Endothelial cell of umbilical vein (primary cell): ENCODE data around the gene OTUB1. TPM values are rescaled to one million over a fixed set of nuclear protein-coding genes. Genes with fewer than 3 reads are reported as not detected.

Experiments used
- BruUV-seq: library from RNA; stranded (reverse); fragments of 400-500 nt; replicated peaks from 2 replicates; lab custom pipeline; 2021; lab: Mats Ljungman, UMichigan
- CTCF ChIA-PET: fragments of 300-600, 350-600 bp; sonication (Branson Sonifier 250); formaldehyde crosslinking; loops from one replicate; lab custom pipeline; 2021; ENCODE audit warnings: antibody characterized with exemption, inconsistent platforms; lab: Charles Lee
- POLR2A ChIA-PET: fragments of 300-600, 350-600 bp; sonication (Branson Sonifier 250); formaldehyde crosslinking; loops from one replicate; lab custom pipeline; 2021; ENCODE audit warnings: antibody characterized with exemption, inconsistent platforms; lab: Charles Lee
- DNase-seq: peaks from one replicate; pipeline ENCODE4 v3.0.0-alpha.2; 2011; ENCODE audit warnings: low read depth, low spot score
- FAIRE-seq: peaks from 2 replicates; lab custom pipeline; 2011; peaks lifted over from hg19 to GRCh38; lab: Jason Lieb, UNC
- H2AFZ ChIP-seq: 2 replicates; pipeline ENCODE4 v1.6.0; 2012; ENCODE audit warnings: low read depth, low read length, control low read depth, inconsistent platforms
- H3K27ac ChIP-seq: 2 replicates; pipeline ENCODE4 v1.5.1; 2011; ENCODE audit warnings: low read depth, mild to moderate bottlenecking, control low read depth, low read length, moderate library complexity; ENCODE audit not compliant: insufficient read depth
- H3K27me3 ChIP-seq, 2 experiments: 2 replicates each; pipeline versions ENCODE4 v1.6.0 to v1.6.1; 2011; ENCODE audit warnings: low read length in 2 of 2, mixed read lengths in 1 of 2; ENCODE audit not compliant: control insufficient read depth in 2 of 2, insufficient read depth in 2 of 2
- H3K36me3 ChIP-seq, 2 experiments: 2 replicates in 1 of 2; 3 replicates in 1 of 2; pipeline ENCODE4 v1.5.1; 2011; ENCODE audit warnings: low read length in 2 of 2, mild to moderate bottlenecking in 1 of 2, moderate library complexity in 1 of 2; ENCODE audit not compliant: control insufficient read depth in 2 of 2, insufficient read depth in 2 of 2; ENCODE audit errors: extremely low read depth in 1 of 2
- H3K4me1 ChIP-seq: 3 replicates; pipeline ENCODE4 v1.5.1; 2011; ENCODE audit warnings: mild to moderate bottlenecking, low read length; ENCODE audit not compliant: control insufficient read depth, insufficient read depth; ENCODE audit errors: extremely low read depth
- H3K4me2 ChIP-seq: 2 replicates; pipeline ENCODE4 v1.6.1; 2011; ENCODE audit warnings: low read length, control low read depth, mixed read lengths; ENCODE audit not compliant: insufficient read depth
- H3K4me3 ChIP-seq, 3 experiments: fragments of 200-600 bp in 1 of 3; sonication (generic), shearing (Covaris generic) in 1 of 3; replicated peaks in 1 of 3; 2 replicates each; pipeline ENCODE4 v1.5.1; 2011 to 2016; ENCODE audit warnings: control low read depth in 3 of 3, low read length in 3 of 3, mild to moderate bottlenecking in 2 of 3, inconsistent platforms in 1 of 3, low read depth in 1 of 3, moderate library complexity in 1 of 3; ENCODE audit not compliant: insufficient read depth in 1 of 3
- H3K79me2 ChIP-seq: 2 replicates; pipeline ENCODE4 v1.6.0; 2012; ENCODE audit warnings: low read length, inconsistent platforms; ENCODE audit not compliant: control insufficient read depth, insufficient read depth
- H3K9ac ChIP-seq: replicated peaks from 2 replicates; pipeline ENCODE3; 2011; ENCODE audit warnings: low read length, control low read depth; ENCODE audit not compliant: insufficient read depth; ENCODE audit errors: extremely low read depth
- H3K9me1 ChIP-seq: replicated peaks from 3 replicates; pipeline ENCODE4 v1.6.0; 2011; ENCODE audit warnings: mild to moderate bottlenecking, low read length; ENCODE audit not compliant: control insufficient read depth, insufficient read depth; ENCODE audit errors: extremely low read depth
- H3K9me3 ChIP-seq: replicated peaks from 2 replicates; pipeline ENCODE4 v1.5.1; 2012; ENCODE audit warnings: low read length, inconsistent platforms; ENCODE audit not compliant: control insufficient read depth, insufficient read depth
- H4K20me1 ChIP-seq: replicated peaks from 2 replicates; pipeline ENCODE3; 2011; ENCODE audit warnings: mild to moderate bottlenecking, low read length; ENCODE audit not compliant: control insufficient read depth, insufficient read depth; ENCODE audit errors: extremely low read depth
- EZH2 ChIP-seq: IDR thresholded peaks from 2 replicates; pipeline ENCODE4 v1.6.1; 2012; ENCODE audit warnings: borderline replicate concordance, low read depth, mild to moderate bottlenecking, moderate library complexity, low read length, inconsistent platforms; ENCODE audit not compliant: severe bottlenecking
- FOS ChIP-seq: IDR thresholded peaks from 2 replicates; pipeline ENCODE4 v1.6.1; 2011; ENCODE audit warnings: mild to moderate bottlenecking, low read length, moderate library complexity, borderline replicate concordance; ENCODE audit not compliant: insufficient read depth
- JUN ChIP-seq: IDR thresholded peaks from 2 replicates; pipeline ENCODE4 v1.6.1; 2011; ENCODE audit warnings: borderline replicate concordance, low read depth; ENCODE audit not compliant: insufficient read length, insufficient read depth
- POLR2AphosphoS5 ChIP-seq: IDR thresholded peaks from 2 replicates; pipeline ENCODE4 v1.6.1; 2012; ENCODE audit warnings: low read depth, mild to moderate bottlenecking, control low read depth, low read length, moderate library complexity; ENCODE audit not compliant: insufficient read depth
- dilution Hi-C: fragments of 300-500 bp; cut with MboI; formaldehyde crosslinking; loops from one replicate; pipeline ENCODE4 v1.15.0; 2019; ENCODE audit warnings: low sequenced_read_pairs; ENCODE audit not compliant: extremely low pct_ligation_motif_present
- intact Hi-C: fragments of 100-400 bp; cut with micrococcal nuclease; formaldehyde crosslinking; loops from one replicate; pipeline ENCODE4 v1.10.0; 2022
- polyA plus RNA-seq, 4 experiments: library from polyadenylated mRNA; depleted of rRNA in 3 of 4; stranded (reverse) in 3 of 4; unstranded in 1 of 4; fragments of >200 nt; gene quantifications; 2 replicates each; pipeline versions ENCODE4 v1.2.1 to v1.2.3, GENCODE V29; 2011 to 2012; ENCODE audit warnings: missing spikeins in 1 of 4
- total RNA-seq: library from RNA; stranded (reverse); gene quantifications from 2 replicates; pipeline ENCODE4 v1.2.3, GENCODE V29; 2021
- TF ChIP-seq, protein P1 (sequence below): IDR thresholded peaks from 2 replicates; pipeline ENCODE4 v1.6.1; 2011; ENCODE audit not compliant: insufficient read depth, insufficient read length

OTUB1 gene
- total and polyA plus RNA-seq, 2 donors (not counting 3 experiments of a cell fraction or from before 2014, with no cell fraction given) = 81.9 to 256 TPM

DNA sequence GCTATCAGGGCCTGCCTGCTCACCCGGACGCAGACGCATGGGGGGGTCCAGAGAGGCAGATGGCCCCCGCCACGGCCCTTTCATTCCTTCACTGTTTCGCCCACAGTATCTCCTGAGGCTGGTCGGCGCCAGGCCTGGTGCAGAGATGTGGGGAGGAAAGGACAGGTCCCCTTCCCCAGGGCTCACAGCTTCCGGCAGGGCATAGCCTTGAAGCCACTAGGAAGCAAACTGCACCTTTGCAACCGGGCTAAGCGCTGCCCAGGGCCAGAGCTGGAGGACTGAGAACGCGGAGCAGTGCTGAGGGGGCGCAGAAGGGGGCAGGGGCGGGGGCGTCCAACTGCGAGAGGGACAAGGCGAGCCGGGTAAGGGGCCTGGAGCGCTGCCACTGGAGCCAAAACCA, 29.3 kb downstream of the OTUB1 start:
- no peak overlapping the region for H3K27ac ChIP-seq
- H3K9me1 ChIP-seq = no peaks in the 10 kb centered on the region
- CTCF ChIA-PET = interaction anchor here (0.9 to 2.3 kb wide), 7 partner anchors 8 to 133 kb away, joined by 3 to 10 read pairs (median 5); no protein-coding TSS in a partner anchor
- H3K27me3 ChIP-seq = no peaks in the 10 kb centered on the region
- H3K36me3 ChIP-seq = no peaks in the 10 kb centered on the region
- TF ChIP-seq, protein P1, sequence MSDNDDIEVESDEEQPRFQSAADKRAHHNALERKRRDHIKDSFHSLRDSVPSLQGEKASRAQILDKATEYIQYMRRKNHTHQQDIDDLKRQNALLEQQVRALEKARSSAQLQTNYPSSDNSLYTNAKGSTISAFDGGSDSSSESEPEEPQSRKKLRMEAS = no peak
- no peak overlapping the region for H3K4me2 ChIP-seq
- no peak overlapping the region for H3K4me3 ChIP-seq
- no peaks in the 10 kb centered on the region for H4K20me1 ChIP-seq
- dilution Hi-C loops = no loop called here
- no peak for DNase-seq
- no peak overlapping the region for H2AFZ ChIP-seq
- H3K9me3 ChIP-seq = no peaks in the 10 kb centered on the region
- no TSS peak for BruUV-seq
- no peaks in the 10 kb centered on the region for H3K79me2 ChIP-seq
- H3K9ac ChIP-seq = no peak overlapping the region
- no peaks in the 10 kb centered on the region for H3K4me1 ChIP-seq
- POLR2A ChIA-PET = no interaction called here
- intact Hi-C loops = no loop called here
- no peak for FAIRE-seq

DNA sequence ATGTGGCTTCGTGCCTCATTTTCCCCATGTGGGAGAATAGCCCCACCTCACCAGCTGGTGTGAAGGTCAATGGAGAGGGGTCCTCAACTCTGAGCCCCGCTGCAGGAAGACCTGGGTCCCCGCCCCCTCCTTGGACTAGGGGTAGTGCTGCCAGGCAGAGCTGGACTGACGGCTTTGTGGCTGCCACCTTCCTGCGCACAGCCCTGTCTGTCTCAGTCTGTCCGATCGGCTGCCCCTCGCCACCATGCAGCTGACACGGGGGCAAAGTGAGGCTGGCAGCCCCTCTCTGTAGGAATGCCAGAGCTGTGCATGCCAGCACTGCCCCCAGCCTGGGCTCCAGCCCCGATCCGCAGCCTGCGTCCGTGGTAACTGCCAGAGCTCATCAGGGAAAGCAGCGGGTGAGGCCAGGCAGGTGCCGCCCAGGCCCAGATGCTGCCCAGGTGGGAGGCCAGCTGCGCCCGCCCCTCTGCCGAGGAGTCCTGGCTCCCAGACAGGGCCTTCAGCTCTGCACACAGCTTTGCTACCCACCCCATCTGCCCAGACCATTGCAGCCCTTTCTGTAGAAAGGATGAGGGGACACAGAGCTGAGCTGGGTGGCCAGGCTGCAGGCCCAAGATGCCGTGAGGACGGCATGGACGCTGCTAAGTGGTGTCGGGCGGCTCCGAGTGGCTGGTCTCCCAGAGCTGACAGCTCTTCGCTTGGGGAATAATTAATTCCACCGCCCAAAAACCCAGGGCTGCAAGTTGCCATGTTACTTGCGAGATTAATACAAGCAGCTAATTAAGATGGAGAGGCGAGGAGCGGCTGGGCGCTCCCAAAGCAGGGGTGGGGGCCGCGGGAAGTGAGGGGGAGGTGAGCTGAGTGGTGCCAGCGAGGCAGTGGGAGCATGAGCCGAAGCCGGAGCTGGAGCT, 30.0 kb downstream of the OTUB1 start:
- Histone ChIP-seq H3K9me1 (no peaks in the 10 kb centered on the region), H3K4me3 (no peak overlapping the region), H3K9ac (no peak overlapping the region), H3K27me3 (no peaks in the 10 kb centered on the region), H2AFZ (no peak overlapping the region), H3K4me2 (no peak overlapping the region), H4K20me1 (no peaks in the 10 kb centered on the region), H3K4me1 (no peaks in the 10 kb centered on the region), H3K9me3 (no peaks in the 10 kb centered on the region), H3K79me2 (no peaks in the 10 kb centered on the region), H3K36me3 (no peaks in the 10 kb centered on the region), H3K27ac (no peak overlapping the region)
- ChIA-PET CTCF (interaction anchor here (0.6 to 2.3 kb wide), 8 partner anchors 9 to 135 kb away, joined by 3 to 10 read pairs (median 4); no protein-coding TSS in a partner anchor), POLR2A (no interaction called here)
- BruUV-seq = no TSS peak
- FAIRE-seq (no peak), DNase-seq (no peak)
- intact Hi-C loops (no loop called here), dilution Hi-C loops (no loop called here)
- TF ChIP-seq POLR2AphosphoS5 (no peak), JUN (no peak), EZH2 (no peak), FOS (no peak)
- TF ChIP-seq, protein P1 = no peak
